Measurements from ENCODE around the gene PILRA. TPM values are rescaled to one million over a fixed set of nuclear protein-coding genes. Genes with fewer than 3 reads are reported as not detected.
"Not testable (repeated sequence)": the region's sequence is repeated elsewhere in the genome, so short reads cannot be mapped to it uniquely, and the experiment has no call there.

PILRA gene
- total and polyA plus RNA-seq, 2 experiments from 2014 or later, result 1.7 TPM; not detected in 1

GRCh38 chr7:100358027-100358856, 15.0 kb upstream of the PILRA start, which contains the start of gene PILRB:
TSS of gene PILRB (plus strand) at chr7:100358117. CDS start at chr7:100358303, 186 bp downstream.
- Histone ChIP-seq H3K9ac (no peak within 1 kb of the TSS), H3K4me3 (no peak within 1 kb of the TSS), H3K36me3 (ENCODE audit: low read depth) (peaks cover 25% of the 10 kb centered on the region), H3K9me2 (ENCODE audit: insufficient read depth) (no peaks in the 10 kb centered on the region), H3K4me1 (ENCODE audit: insufficient read depth) (no peaks in the 10 kb centered on the region), H3K9me3 (ENCODE audit: low read depth) (no peaks in the 10 kb centered on the region), H3K79me2 (ENCODE audit: insufficient read depth) (no peaks in the 10 kb centered on the region), H3F3A (ENCODE audit: insufficient read depth) (0 out of 2 replicates have a peak, but pooled peaks cover 2% of the 10 kb centered on the region), H4K20me1 (ENCODE audit: insufficient read depth) (no peaks in the 10 kb centered on the region), H2AFZ (no peak within 1 kb of the TSS), H3K27me3 (replicated peaks; ENCODE audit: insufficient read depth) (no peaks in the 10 kb centered on the region), H3K27ac (no peak within 1 kb of the TSS), H3K4me2 (ENCODE audit: unreplicated experiment) (no peak within 1 kb of the TSS)
- in situ Hi-C loops (cut with MboI), result no loop called here
- no peak for TF ChIP-seq EZH2phosphoT487 (IDR thresholded peaks at IDR 0.05; ENCODE audit: insufficient read depth, low read depth)
- no peak for DNase-seq
- WGBS, 2 experiments (ENCODE audit: low coverage in 1 of 2, low lambda C conversion rate in 2 of 2, missing lambda C conversion rate in 2 of 2), result 78 to 87% methylated on average over 8 to 11 of the region's 11 CpGs

- Histone ChIP-seq H3F3A (ENCODE audit: insufficient read depth) (0 out of 2 replicates have a peak, but pooled peaks cover 5% of the 10 kb centered on the region), H3K36me3 (ENCODE audit: low read depth) (peaks cover 30% of the 10 kb centered on the region), H3K9me3 (ENCODE audit: low read depth) (no peaks in the 10 kb centered on the region), H3K4me2 (ENCODE audit: unreplicated experiment) (no peak overlapping the region), H3K27me3 (replicated peaks; ENCODE audit: insufficient read depth) (no peaks in the 10 kb centered on the region), H3K79me2 (ENCODE audit: insufficient read depth) (no peaks in the 10 kb centered on the region), H3K27ac (no peak overlapping the region), H2AFZ (no peak overlapping the region), H4K20me1 (ENCODE audit: insufficient read depth) (no peaks in the 10 kb centered on the region), H3K9me2 (ENCODE audit: insufficient read depth) (no peaks in the 10 kb centered on the region), H3K9ac (no peak overlapping the region), H3K4me3 (no peak overlapping the region), H3K4me1 (ENCODE audit: insufficient read depth) (no peaks in the 10 kb centered on the region)
- no peak for DNase-seq
- no peak for TF ChIP-seq EZH2 (IDR thresholded peaks at IDR 0.05; ENCODE audit: insufficient read depth, poor library complexity, severe bottlenecking)
- TF ChIP-seq EZH2phosphoT487 (IDR thresholded peaks at IDR 0.05; ENCODE audit: insufficient read depth, low read depth), result no peak
- in situ Hi-C loops (cut with MboI), result no loop called here
- 90 to 92% methylated on average over 8 of the region's 8 CpGs for WGBS, 2 experiments (ENCODE audit: low coverage in 1 of 2, low lambda C conversion rate in 2 of 2, missing lambda C conversion rate in 2 of 2)
These were observed 14.5 kb upstream of the PILRA start for GRCh38 chr7:100358857-100359212.

GRCh38 chr7:100360135-100360854, 13.0 kb upstream of the PILRA start:
- DNase-seq, result no peak
- H3K9me2 ChIP-seq (ENCODE audit: insufficient read depth), result no peaks in the 10 kb centered on the region
- H4K20me1 ChIP-seq (ENCODE audit: insufficient read depth), result no peaks in the 10 kb centered on the region
- in situ Hi-C loops (cut with MboI), result no loop called here
- H3K36me3 ChIP-seq (ENCODE audit: low read depth), result peaks cover 26% of the 10 kb centered on the region
- H3K9me3 ChIP-seq (ENCODE audit: low read depth), result no peaks in the 10 kb centered on the region
- H3K27ac ChIP-seq, result no peak overlapping the region
- no peak overlapping the region for H3K4me2 ChIP-seq (ENCODE audit: unreplicated experiment)
- H3K27me3 ChIP-seq (replicated peaks; ENCODE audit: insufficient read depth), result no peaks in the 10 kb centered on the region
- H3K4me1 ChIP-seq (ENCODE audit: insufficient read depth), result no peaks in the 10 kb centered on the region
- H3K4me3 ChIP-seq, result no peak overlapping the region
- no peak overlapping the region for H3K9ac ChIP-seq
- 0 out of 2 replicates have a peak, but pooled peaks cover 8% of the 10 kb centered on the region for H3F3A ChIP-seq (ENCODE audit: insufficient read depth)
- WGBS, 2 experiments (ENCODE audit: low coverage in 1 of 2, low lambda C conversion rate in 2 of 2, missing lambda C conversion rate in 2 of 2), result 97 to 100% methylated on average over 3 of the region's 3 CpGs
- H2AFZ ChIP-seq, result no peak overlapping the region
- TF ChIP-seq EZH2 (IDR thresholded peaks at IDR 0.05; ENCODE audit: insufficient read depth, poor library complexity, severe bottlenecking), result no peak
- no peak for TF ChIP-seq EZH2phosphoT487 (IDR thresholded peaks at IDR 0.05; ENCODE audit: insufficient read depth, low read depth)
- H3K79me2 ChIP-seq (ENCODE audit: insufficient read depth), result no peaks in the 10 kb centered on the region

- Histone ChIP-seq H4K20me1 (ENCODE audit: insufficient read depth) (no peaks in the 10 kb centered on the region), H2AFZ (no peak overlapping the region), H3K36me3 (ENCODE audit: low read depth) (peaks cover 26% of the 10 kb centered on the region), H3K4me3 (no peak overlapping the region), H3K4me1 (ENCODE audit: insufficient read depth) (no peaks in the 10 kb centered on the region), H3K9ac (no peak overlapping the region), H3K27ac (no peak overlapping the region), H3K9me3 (ENCODE audit: low read depth) (no peaks in the 10 kb centered on the region), H3K27me3 (replicated peaks; ENCODE audit: insufficient read depth) (no peaks in the 10 kb centered on the region), H3F3A (ENCODE audit: insufficient read depth) (0 out of 2 replicates have a peak, but pooled peaks cover 9% of the 10 kb centered on the region), H3K4me2 (ENCODE audit: unreplicated experiment) (no peak overlapping the region), H3K79me2 (ENCODE audit: insufficient read depth) (no peaks in the 10 kb centered on the region), H3K9me2 (ENCODE audit: insufficient read depth) (no peaks in the 10 kb centered on the region)
- in situ Hi-C loops (cut with MboI), result no loop called here
- DNase-seq, result no peak
- no peak for TF ChIP-seq EZH2phosphoT487 (IDR thresholded peaks at IDR 0.05; ENCODE audit: insufficient read depth, low read depth)
- TF ChIP-seq EZH2 (IDR thresholded peaks at IDR 0.05; ENCODE audit: insufficient read depth, poor library complexity, severe bottlenecking), result no peak
These were observed 10.2 kb upstream of the PILRA start for GRCh38 chr7:100363098-100363497.

- H3F3A ChIP-seq (ENCODE audit: insufficient read depth); H3K27ac ChIP-seq; H2AFZ ChIP-seq; H3K4me2 ChIP-seq (ENCODE audit: unreplicated experiment); H3K9ac ChIP-seq; H3K79me2 ChIP-seq (ENCODE audit: insufficient read depth); DNase-seq; H3K9me2 ChIP-seq (ENCODE audit: insufficient read depth); in situ Hi-C loops (cut with MboI); H3K27me3 ChIP-seq (replicated peaks; ENCODE audit: insufficient read depth); H3K4me3 ChIP-seq; H3K4me1 ChIP-seq (ENCODE audit: insufficient read depth); H3K9me3 ChIP-seq (ENCODE audit: low read depth); H4K20me1 ChIP-seq (ENCODE audit: insufficient read depth): not testable (repeated sequence)
- 86 to 87% methylated on average over 7 of the region's 7 CpGs for WGBS, 2 experiments (ENCODE audit: low coverage in 1 of 2, low lambda C conversion rate in 2 of 2, missing lambda C conversion rate in 2 of 2)
- peaks cover 25% of the 10 kb centered on the region for H3K36me3 ChIP-seq (ENCODE audit: low read depth)
These were observed 9.5 kb upstream of the PILRA start for GRCh38 chr7:100363797-100364196.
